ENCODE results near the gene LRMDA. TPM values are rescaled to one million over a fixed set of nuclear protein-coding genes. Genes with fewer than 3 reads are reported as not detected.

LRMDA gene
- total and polyA plus RNA-seq, 2 donors from 2014 or later = 23.2 to 48.6 TPM

DNA sequence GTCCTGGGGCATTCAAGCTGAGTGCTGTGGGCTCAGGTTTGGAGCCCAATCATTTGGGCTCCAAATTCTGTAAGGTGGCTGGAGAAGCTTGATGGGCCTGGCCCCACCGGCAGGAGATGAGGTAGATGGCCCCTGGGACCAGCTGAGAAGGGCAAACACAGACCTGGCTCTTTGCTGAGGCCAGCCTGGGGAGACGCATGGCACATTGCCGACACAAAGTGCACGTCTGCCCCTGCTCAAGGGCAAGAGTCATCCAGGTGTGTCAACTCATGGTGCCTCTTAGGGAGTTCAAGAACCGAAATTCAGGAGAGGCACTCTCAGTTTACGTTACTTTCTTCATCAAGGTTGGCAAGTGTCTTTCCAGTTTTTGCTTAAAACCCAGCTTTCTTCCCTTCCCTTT, 227.5 kb downstream of the LRMDA start:
- no peaks in the 10 kb centered on the region for H3K9me3 ChIP-seq (ENCODE audit: control insufficient read depth in 2 of 3, insufficient read depth in 1 of 3, low read length in 3 of 3)
- no peaks in the 10 kb centered on the region for H3K36me3 ChIP-seq (ENCODE audit: control insufficient read depth in 2 of 3, insufficient read depth in 3 of 3, low read length in 3 of 3)
- no peak for DNase-seq
- FAIRE-seq = no peak
- no peak overlapping the region for H3K27ac ChIP-seq (ENCODE audit: low read depth in 2 of 2, low read length in 2 of 2)
- no peaks in the 10 kb centered on the region for H3K27me3 ChIP-seq (ENCODE audit: control insufficient read depth, insufficient read depth, low read length)
- no peak overlapping the region for H3K9ac ChIP-seq (ENCODE audit: low read length in 3 of 3)
- no peak overlapping the region for H3K4me3 ChIP-seq (ENCODE audit: low read length in 3 of 3)
- peaks cover 0 to 15% (median 11%) of the 10 kb centered on the region in 3 donors for H3K4me1 ChIP-seq (ENCODE audit: control insufficient read depth in 2 of 3, insufficient read depth in 2 of 3, low read depth in 1 of 3, low read length in 3 of 3)
- intact Hi-C loops (cut with DNase I) = no loop called here
- TF ChIP-seq, protein P1, sequence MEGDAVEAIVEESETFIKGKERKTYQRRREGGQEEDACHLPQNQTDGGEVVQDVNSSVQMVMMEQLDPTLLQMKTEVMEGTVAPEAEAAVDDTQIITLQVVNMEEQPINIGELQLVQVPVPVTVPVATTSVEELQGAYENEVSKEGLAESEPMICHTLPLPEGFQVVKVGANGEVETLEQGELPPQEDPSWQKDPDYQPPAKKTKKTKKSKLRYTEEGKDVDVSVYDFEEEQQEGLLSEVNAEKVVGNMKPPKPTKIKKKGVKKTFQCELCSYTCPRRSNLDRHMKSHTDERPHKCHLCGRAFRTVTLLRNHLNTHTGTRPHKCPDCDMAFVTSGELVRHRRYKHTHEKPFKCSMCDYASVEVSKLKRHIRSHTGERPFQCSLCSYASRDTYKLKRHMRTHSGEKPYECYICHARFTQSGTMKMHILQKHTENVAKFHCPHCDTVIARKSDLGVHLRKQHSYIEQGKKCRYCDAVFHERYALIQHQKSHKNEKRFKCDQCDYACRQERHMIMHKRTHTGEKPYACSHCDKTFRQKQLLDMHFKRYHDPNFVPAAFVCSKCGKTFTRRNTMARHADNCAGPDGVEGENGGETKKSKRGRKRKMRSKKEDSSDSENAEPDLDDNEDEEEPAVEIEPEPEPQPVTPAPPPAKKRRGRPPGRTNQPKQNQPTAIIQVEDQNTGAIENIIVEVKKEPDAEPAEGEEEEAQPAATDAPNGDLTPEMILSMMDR (IDR thresholded peaks at IDR 0.05; ENCODE audit: borderline replicate concordance, extremely low read depth, insufficient read depth) = no peak

GRCh38 chr10:75660823-75661222, 229.4 kb downstream of the LRMDA start:
- no peak overlapping the region for H3K27ac ChIP-seq (ENCODE audit: low read depth in 2 of 2, low read length in 2 of 2)
- DNase-seq = peak; percentile 63 to 83 (median 77)
- intact Hi-C loops (cut with DNase I) = no loop called here
- H3K4me1 ChIP-seq (ENCODE audit: control insufficient read depth in 2 of 3, insufficient read depth in 2 of 3, low read depth in 1 of 3, low read length in 3 of 3) = peaks cover 0 to 10% (median 4%) of the 10 kb centered on the region in 3 donors
- H3K9ac ChIP-seq (ENCODE audit: low read length in 3 of 3) = no peak overlapping the region
- no peaks in the 10 kb centered on the region for H3K27me3 ChIP-seq (ENCODE audit: control insufficient read depth, insufficient read depth, low read length)
- H3K36me3 ChIP-seq (ENCODE audit: control insufficient read depth in 2 of 3, insufficient read depth in 3 of 3, low read length in 3 of 3) = no peaks in the 10 kb centered on the region
- H3K9me3 ChIP-seq (ENCODE audit: control insufficient read depth in 2 of 3, insufficient read depth in 1 of 3, low read length in 3 of 3) = no peaks in the 10 kb centered on the region
- TF ChIP-seq, protein P1 (IDR thresholded peaks at IDR 0.05; ENCODE audit: borderline replicate concordance, extremely low read depth, insufficient read depth) = no peak
- no peak for FAIRE-seq
- no peak overlapping the region for H3K4me3 ChIP-seq (ENCODE audit: low read length in 3 of 3)

GRCh38 chr10:75662715-75663114, 231.3 kb downstream of the LRMDA start:
- DNase-seq (peak in 3 of 5 donors; percentile 49 to 81 (median 72)), FAIRE-seq (no peak)
- no peaks in the 10 kb centered on the region for H3K9me3 ChIP-seq (ENCODE audit: control insufficient read depth in 2 of 3, insufficient read depth in 1 of 3, low read length in 3 of 3)
- no peaks in the 10 kb centered on the region for H3K36me3 ChIP-seq (ENCODE audit: control insufficient read depth in 2 of 3, insufficient read depth in 3 of 3, low read length in 3 of 3)
- TF ChIP-seq, protein P1 (IDR thresholded peaks at IDR 0.05; ENCODE audit: borderline replicate concordance, extremely low read depth, insufficient read depth) = no peak
- no peak overlapping the region for H3K9ac ChIP-seq (ENCODE audit: low read length in 3 of 3)
- H3K4me3 ChIP-seq (ENCODE audit: low read length in 3 of 3) = no peak overlapping the region
- intact Hi-C loops (cut with DNase I) = no loop called here
- H3K27me3 ChIP-seq (ENCODE audit: control insufficient read depth, insufficient read depth, low read length) = no peaks in the 10 kb centered on the region
- no peak overlapping the region for H3K27ac ChIP-seq (ENCODE audit: low read depth in 2 of 2, low read length in 2 of 2)
- H3K4me1 ChIP-seq (ENCODE audit: control insufficient read depth in 2 of 3, insufficient read depth in 2 of 3, low read depth in 1 of 3, low read length in 3 of 3) = peaks cover 0 to 10% (median 4%) of the 10 kb centered on the region in 3 donors
